Germinal center (tissue), 1 donor: ENCODE data around the gene IAPP.
"Not testable (repeated sequence)": the region's sequence is repeated elsewhere in the genome, so short reads cannot be mapped to it uniquely, and the experiment has no call there.

Experiments
- DNase-seq: peaks from one replicate; pipeline ENCODE4 v3.0.0; 2012; ENCODE audit warnings: mixed read lengths, low spot score

Gene IAPP

GRCh38 chr12:21379218-21379617 lies 6.5 kb downstream of the IAPP start:
- DNase-seq = no peak

- not testable (repeated sequence) for DNase-seq
Measured at GRCh38 chr12:21381320-21381719, 8.6 kb downstream of the IAPP start.

- DNase-seq = no peak
Measured at GRCh38 chr12:21384261-21384660, 11.6 kb downstream of the IAPP start.

- DNase-seq = no peak
Measured at GRCh38 chr12:21387174-21387573, 14.5 kb downstream of the IAPP start.

- DNase-seq = no peak
Measured at GRCh38 chr12:21392384-21392783, 19.7 kb downstream of the IAPP start.

GRCh38 chr12:21394828-21395626 lies 22.3 kb downstream of the IAPP start:
- DNase-seq = not testable (repeated sequence)

- no peak for DNase-seq
Measured at GRCh38 chr12:21413369-21414277, 40.9 kb downstream of the IAPP start.

- no peak for DNase-seq
Measured at GRCh38 chr12:21416511-21417121, 43.9 kb downstream of the IAPP start.

GRCh38 chr12:21418398-21418797 lies 45.7 kb downstream of the IAPP start:
- not testable (repeated sequence) for DNase-seq

GRCh38 chr12:21419009-21419699 lies 46.5 kb downstream of the IAPP start:
- not testable (repeated sequence) for DNase-seq

- DNase-seq = no peak
Measured at GRCh38 chr12:21428241-21428640, 55.5 kb downstream of the IAPP start.
